KOPT-K1 (cell line): ENCODE measurements around the gene OXSR1.
"Not testable (repeated sequence)": the region's sequence is repeated elsewhere in the genome, so short reads cannot be mapped to it uniquely, and the experiment has no call there.

Experiments used
- H3K27ac ChIP-seq: fragments of 200-600 bp; sonication (generic); 2 replicates; pipeline ENCODE4 v1.5.1; 2016; ENCODE audit warnings: antibody characterized with exemption, mild to moderate bottlenecking, low read depth, low read length; ENCODE audit not compliant: poor library complexity, severe bottlenecking
- H3K36me3 ChIP-seq: fragments of 200-600 bp; sonication (generic); 2 replicates; pipeline ENCODE4 v1.5.1; 2017; ENCODE audit warnings: antibody characterized with exemption, mild to moderate bottlenecking, low read length, moderate library complexity; ENCODE audit not compliant: insufficient read depth
- H3K9me3 ChIP-seq: fragments of 200-600 bp; sonication (generic); 2 replicates; pipeline ENCODE4 v1.5.1; 2017; ENCODE audit warnings: antibody characterized with exemption, low read length, mild to moderate bottlenecking; ENCODE audit not compliant: insufficient read depth, poor library complexity, severe bottlenecking

The OXSR1 gene

DNA sequence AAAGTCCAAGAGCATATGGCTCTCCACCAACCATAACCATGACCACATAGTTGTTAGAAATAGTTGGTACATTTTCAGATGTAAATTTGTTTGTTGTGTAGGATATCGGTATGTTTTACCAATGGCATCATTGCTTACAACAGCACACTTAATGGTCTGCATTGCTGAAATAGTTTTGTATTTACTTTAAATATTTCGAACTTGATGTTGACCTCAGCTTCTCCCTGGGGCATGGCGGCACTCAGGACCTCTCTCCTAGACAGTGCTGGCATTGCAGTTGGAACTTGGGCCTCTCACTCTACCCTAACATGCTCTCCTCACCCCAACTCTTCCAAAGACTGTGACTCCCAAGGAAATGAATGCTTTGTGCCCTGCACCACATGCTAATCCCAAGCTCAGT, 105.3 kb downstream of the OXSR1 start:
- no peak overlapping the region for H3K27ac ChIP-seq
- H3K36me3 ChIP-seq, result no peaks in the 10 kb centered on the region
- H3K9me3 ChIP-seq, result no peaks in the 10 kb centered on the region

- H3K36me3 ChIP-seq, result no peaks in the 10 kb centered on the region
- no peak overlapping the region for H3K27ac ChIP-seq
- H3K9me3 ChIP-seq, result no peaks in the 10 kb centered on the region
Observed at GRCh38 chr3:38271553-38271952, 106.2 kb downstream of the OXSR1 start.

- H3K36me3 ChIP-seq, result no peaks in the 10 kb centered on the region
- H3K9me3 ChIP-seq, result no peaks in the 10 kb centered on the region
- no peak overlapping the region for H3K27ac ChIP-seq
Observed at GRCh38 chr3:38274864-38275649, 109.7 kb downstream of the OXSR1 start.

GRCh38 chr3:38275658-38276057, 110.3 kb downstream of the OXSR1 start:
- H3K27ac ChIP-seq, result no peak overlapping the region
- no peaks in the 10 kb centered on the region for H3K9me3 ChIP-seq
- no peaks in the 10 kb centered on the region for H3K36me3 ChIP-seq

DNA sequence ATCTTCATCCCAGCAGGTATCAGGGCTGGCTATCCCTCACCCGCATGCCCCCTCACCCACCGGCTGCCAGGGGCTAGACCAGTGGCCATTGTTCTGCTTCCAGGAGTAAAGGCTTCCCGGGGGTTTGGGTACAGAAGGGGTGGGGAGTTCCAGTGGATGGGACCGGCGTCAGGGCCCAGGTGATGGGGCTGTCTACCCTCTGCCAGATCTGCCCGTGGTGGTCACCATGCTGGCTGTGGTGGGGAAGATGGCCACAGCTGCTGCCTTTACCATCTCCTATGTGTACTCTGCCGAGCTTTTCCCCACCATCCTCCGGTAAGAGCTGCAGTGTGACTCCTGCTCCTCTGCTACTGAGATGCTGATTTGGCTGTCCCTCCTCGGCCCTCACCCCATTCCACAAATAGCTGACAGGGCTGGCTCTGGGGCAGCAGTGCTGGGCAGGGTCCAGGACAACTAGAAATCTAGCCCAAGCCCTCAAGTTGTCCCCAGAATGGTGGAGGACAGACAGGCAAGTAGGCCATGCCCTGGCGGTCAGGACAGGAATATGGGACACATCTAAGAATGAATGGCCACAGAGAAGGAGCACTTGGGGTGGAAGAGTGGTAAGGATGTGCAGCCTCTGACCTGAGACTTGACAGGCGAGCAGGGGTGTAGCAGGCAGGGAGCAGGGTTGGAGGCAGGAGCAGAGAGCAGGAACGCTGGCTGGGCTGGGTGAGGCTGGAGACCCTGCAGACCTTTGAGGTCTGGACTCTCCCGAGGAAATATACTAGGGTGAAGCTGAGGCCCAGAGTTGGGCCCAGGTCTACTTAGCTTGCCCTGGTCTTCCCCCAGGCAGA, 111.0 kb downstream of the OXSR1 start:
- no peaks in the 10 kb centered on the region for H3K9me3 ChIP-seq
- H3K36me3 ChIP-seq, result no peaks in the 10 kb centered on the region
- H3K27ac ChIP-seq, result no peak overlapping the region

- H3K27ac ChIP-seq, result no peak overlapping the region
- H3K9me3 ChIP-seq, result no peaks in the 10 kb centered on the region
- no peaks in the 10 kb centered on the region for H3K36me3 ChIP-seq
Observed at GRCh38 chr3:38276917-38277630, 111.7 kb downstream of the OXSR1 start.

GRCh38 chr3:38278841-38279240, 113.5 kb downstream of the OXSR1 start:
- no peaks in the 10 kb centered on the region for H3K9me3 ChIP-seq
- H3K27ac ChIP-seq, result no peak overlapping the region
- no peaks in the 10 kb centered on the region for H3K36me3 ChIP-seq

- no peaks in the 10 kb centered on the region for H3K9me3 ChIP-seq
- H3K36me3 ChIP-seq, result no peaks in the 10 kb centered on the region
- H3K27ac ChIP-seq, result no peak within 1 kb of the TSS
Observed at GRCh38 chr3:38281895-38282686, 116.8 kb downstream of the OXSR1 start, which contains the start of gene SLC22A14. Gene SLC22A14 (plus strand): TSS chr3:38282294. CDS start chr3:38306027, 23,733 bp downstream.

DNA sequence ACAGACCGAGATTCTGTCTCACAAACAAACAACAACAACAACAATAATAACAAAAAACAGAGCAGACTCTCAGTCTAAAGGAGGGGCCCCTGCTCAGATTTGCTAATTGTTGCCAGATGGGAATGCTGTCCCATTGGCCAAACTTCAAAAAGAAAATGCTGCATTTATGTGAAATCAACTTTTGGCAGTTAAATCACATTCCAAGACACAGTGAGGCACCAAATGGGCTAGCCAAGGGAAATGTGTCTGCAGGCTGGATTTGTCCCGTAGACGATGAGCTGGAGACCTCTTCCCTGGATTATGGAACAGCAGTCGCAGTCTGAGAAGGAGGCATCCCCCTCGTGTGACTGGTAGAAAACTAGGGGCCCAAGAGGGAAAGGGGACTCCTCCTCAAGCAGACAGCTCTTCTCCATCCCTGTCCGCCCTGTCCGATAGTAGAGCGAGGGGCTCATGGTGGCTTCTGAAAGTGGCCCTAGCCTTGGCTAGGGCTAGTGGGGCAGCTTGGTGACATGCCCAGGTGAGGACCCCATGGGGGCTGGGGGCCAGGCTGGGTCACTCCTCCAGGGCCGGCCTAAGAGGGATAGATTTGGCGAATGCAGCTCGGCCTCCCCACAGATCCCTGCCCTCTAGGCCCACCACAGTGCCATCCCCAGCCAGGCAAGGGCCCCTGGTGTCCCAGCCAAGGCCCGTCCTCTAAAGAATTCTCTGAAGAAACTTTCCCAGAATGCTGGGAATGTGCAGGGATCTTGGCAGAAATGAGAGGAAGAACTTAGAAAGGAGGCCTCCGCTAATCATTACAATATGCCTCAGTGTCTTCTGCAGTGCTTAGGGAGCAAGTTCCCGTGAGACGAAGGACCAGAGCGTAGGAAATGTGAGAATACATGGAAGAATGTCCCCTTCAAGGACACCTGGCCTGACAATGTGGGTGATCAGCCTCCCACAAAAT, 118.7 kb downstream of the OXSR1 start:
- Histone ChIP-seq H3K27ac (no peak overlapping the region), H3K36me3 (no peaks in the 10 kb centered on the region)

GRCh38 chr3:38284756-38285150, 119.4 kb downstream of the OXSR1 start:
- Histone ChIP-seq H3K36me3 (no peaks in the 10 kb centered on the region), H3K9me3 (no peaks in the 10 kb centered on the region), H3K27ac (no peak overlapping the region)

More for the DNA sequence above, 118.7 kb downstream of the OXSR1 start:
- no peaks in the 10 kb centered on the region for H3K9me3 ChIP-seq

DNA sequence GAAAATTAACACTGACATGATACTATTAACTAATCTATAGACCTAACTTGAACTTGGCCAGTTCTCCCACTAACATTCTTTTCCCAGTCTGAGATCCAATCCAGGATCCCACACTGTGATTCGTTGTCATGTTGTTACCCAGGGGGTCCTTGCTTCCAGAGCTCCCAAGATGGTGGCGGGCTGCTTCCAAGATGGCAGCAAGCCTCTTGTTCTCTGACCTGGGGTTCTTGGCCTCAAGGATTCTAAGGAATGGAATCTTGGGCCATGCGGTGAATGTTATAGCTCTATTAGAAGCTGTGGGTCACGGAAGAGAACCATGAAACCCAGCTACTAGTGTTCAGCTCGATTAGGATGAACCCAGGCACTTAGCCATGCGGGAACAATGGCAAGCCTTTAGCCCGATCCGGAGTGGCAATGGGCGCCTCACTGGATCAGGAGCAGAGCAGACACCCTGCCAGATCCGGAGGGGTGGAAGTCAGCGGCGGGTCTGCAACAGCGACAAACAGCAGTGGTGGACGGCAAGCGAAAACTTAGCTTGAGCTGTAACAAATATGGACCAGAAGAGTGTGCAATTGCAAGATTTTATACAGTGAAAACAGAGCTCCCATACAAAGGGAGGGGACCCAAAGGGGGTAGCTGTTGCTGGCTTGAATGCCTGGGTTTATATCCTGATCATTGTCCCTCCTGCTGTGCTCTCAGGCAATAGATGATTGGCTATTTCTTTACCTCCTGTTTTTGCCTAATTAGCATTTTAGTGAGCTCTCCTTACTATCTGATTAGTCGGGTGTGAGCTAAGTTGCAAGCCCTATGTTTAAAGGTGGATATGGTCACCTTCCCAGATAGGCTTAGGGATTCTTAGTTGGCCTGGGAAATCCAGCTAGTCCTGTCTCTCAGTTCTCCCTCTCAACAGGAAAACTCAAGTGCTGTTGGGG, 124.2 kb downstream of the OXSR1 start:
- H3K36me3 ChIP-seq, H3K9me3 ChIP-seq, H3K27ac ChIP-seq: not testable (repeated sequence)

DNA sequence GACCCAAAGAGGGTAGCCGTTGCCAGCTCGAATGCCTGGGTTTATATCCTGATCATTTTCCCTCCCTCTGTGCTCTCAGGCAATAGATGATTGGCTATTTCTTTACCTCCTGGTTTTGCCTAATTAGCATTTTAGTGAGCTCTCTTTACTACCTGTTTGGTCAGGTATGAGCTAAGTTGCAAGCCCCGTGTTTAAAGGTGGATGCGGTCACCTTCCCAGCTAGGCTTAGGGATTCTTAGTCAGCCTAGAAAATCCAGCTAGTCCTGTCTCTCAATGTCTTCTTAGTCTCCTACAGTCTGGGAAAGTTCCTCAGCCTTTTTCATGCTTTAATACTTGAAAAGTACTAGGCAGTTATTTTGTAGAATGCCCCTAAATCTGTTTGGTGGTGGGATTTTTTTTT, 131.7 kb downstream of the OXSR1 start:
- not testable (repeated sequence) for H3K36me3 ChIP-seq, H3K9me3 ChIP-seq, H3K27ac ChIP-seq

DNA sequence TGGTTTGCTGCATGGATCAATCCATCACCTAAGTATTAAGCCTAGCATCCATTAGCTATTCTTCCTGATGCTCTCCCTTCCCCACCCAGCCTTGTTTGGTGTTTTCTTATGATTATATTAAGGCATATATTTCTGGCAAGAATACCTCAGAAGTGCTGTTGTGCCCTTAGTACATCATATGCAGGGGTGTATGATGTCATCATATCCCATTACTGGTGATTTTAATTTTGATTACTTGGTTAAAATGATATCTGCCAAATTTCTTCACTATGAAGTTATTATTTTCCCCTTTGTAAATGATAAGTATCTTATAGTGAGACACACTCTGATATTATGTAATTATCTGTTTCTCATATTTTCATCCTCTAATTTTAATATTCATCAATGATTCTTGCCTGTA, 132.2 kb downstream of the OXSR1 start:
- Histone ChIP-seq H3K9me3 (no peaks in the 10 kb centered on the region), H3K27ac (no peak overlapping the region), H3K36me3 (no peaks in the 10 kb centered on the region)
